ENCODE results near the gene PNISR. TPM values are rescaled to one million over a fixed set of nuclear protein-coding genes. Genes with fewer than 3 reads are reported as not detected.

PNISR gene
- total RNA-seq, 1 experiment from 2014 or later: 19.5 TPM

Other genes with a start within 250 kb of the PNISR start
- 3.5 and 6.9 TPM in 2 replicates for gene FAXC, start 75.6 kb downstream of the PNISR start, total RNA-seq (2014; rRNA removed; shearing (Covaris generic))
- gene COQ3, start 31.1 kb downstream of the PNISR start, total RNA-seq (2014; rRNA removed; shearing (Covaris generic)): 7.6 and 14.9 TPM in 2 replicates
- 4.6 and 7.7 TPM in 2 replicates for gene USP45, start 90.1 kb upstream of the PNISR start, total RNA-seq (2014; rRNA removed; shearing (Covaris generic))
- 86.0 and 103 TPM in 2 replicates for gene CCNC, start 143.4 kb upstream of the PNISR start, total RNA-seq (2014; rRNA removed; shearing (Covaris generic))
- not detected in 2 replicates for gene PRDM13, start 181.5 kb upstream of the PNISR start, total RNA-seq (2014; rRNA removed; shearing (Covaris generic))

Measured in M059J (cell line).